OCI-LY3 (cell line): ENCODE measurements around the gene USP20.

ENCODE experiments used
- H2AFZ ChIP-seq: fragments of 200-600, 300-600 bp; shearing (Covaris generic); 2 replicates; pipeline ENCODE4 v1.6.0; 2014; ENCODE audit warnings: antibody characterized with exemption, low read depth, low read length
- H3K27ac ChIP-seq: fragments of 200-600, 300-600 bp; sonication (generic); 2 replicates; pipeline ENCODE4 v1.5.1; 2014; ENCODE audit warnings: mild to moderate bottlenecking, low read length, moderate library complexity, mixed read lengths
- H3K27me3 ChIP-seq: fragments of 200-600, 300-600 bp; sonication (generic); 2 replicates; pipeline ENCODE4 v1.6.1; 2014; ENCODE audit warnings: low read depth, low read length, mixed read lengths
- H3K36me3 ChIP-seq: fragments of 200-600, 300-600 bp; sonication (generic); replicated peaks from 2 replicates; pipeline ENCODE3; 2014; ENCODE audit warnings: low read depth, low read length, mixed read lengths
- H3K4me1 ChIP-seq: fragments of 300-600, 200-600 bp; sonication (generic); 2 replicates; pipeline ENCODE4 v1.6.1; 2014; ENCODE audit warnings: low read length, mixed read lengths
- H3K4me2 ChIP-seq: fragments of 200-600, 300-600 bp; sonication (generic); 2 replicates; pipeline ENCODE4 v1.6.1; 2014; ENCODE audit warnings: low read length, mixed read lengths
- H3K4me3 ChIP-seq: fragments of 300-600, 200-600 bp; sonication (generic); 2 replicates; pipeline ENCODE4 v1.5.1; 2014; ENCODE audit warnings: antibody characterized with exemption, mild to moderate bottlenecking, low read length, moderate library complexity
- H3K79me2 ChIP-seq: fragments of 300-600, 200-600 bp; shearing (Covaris generic); 2 replicates; pipeline ENCODE4 v1.6.1; 2014; ENCODE audit warnings: mild to moderate bottlenecking, low read length, mixed read lengths
- H3K9ac ChIP-seq: fragments of 300-600, 200-600 bp; shearing (Covaris generic); 2 replicates; pipeline ENCODE4 v1.6.0; 2014; ENCODE audit warnings: mild to moderate bottlenecking, low read length, moderate library complexity
- H3K9me3 ChIP-seq: fragments of 200-600, 300-600 bp; shearing (Covaris generic); 2 replicates; pipeline ENCODE4 v1.6.1; 2014; ENCODE audit warnings: low read length, mixed read lengths; ENCODE audit not compliant: insufficient read depth
- H4K20me1 ChIP-seq: fragments of 200-600, 300-600 bp; sonication (generic); 2 replicates; pipeline ENCODE4 v1.6.1; 2016; ENCODE audit warnings: low read length, mixed read lengths; ENCODE audit not compliant: insufficient read depth
- CTCF ChIP-seq: fragments of 200-600, 300-600 bp; sonication (generic); IDR thresholded peaks from 2 replicates; pipeline ENCODE4 v1.5.1; 2014; ENCODE audit warnings: antibody characterized with exemption, low read length, low read depth
- EZH2phosphoT487 ChIP-seq: fragments of 200-600 bp; shearing (Covaris generic); IDR thresholded peaks from 2 replicates; pipeline ENCODE4 v1.6.1; 2018; ENCODE audit warnings: antibody characterized with exemption, mixed run types, low read depth

The USP20 gene

GRCh38 chr9:129891569-129891968, 56.3 kb downstream of the USP20 start:
- Histone ChIP-seq H3K79me2 (peaks cover 55% of the 10 kb centered on the region), H3K36me3 (peaks cover 65% of the 10 kb centered on the region), H4K20me1 (peaks cover 50% of the 10 kb centered on the region), H3K27ac (peak overlapping the region; percentile 18), H3K9ac (no peak overlapping the region), H3K27me3 (no peaks in the 10 kb centered on the region), H3K4me2 (no peak overlapping the region), H2AFZ (no peak overlapping the region), H3K4me3 (no peak overlapping the region), H3K9me3 (no peaks in the 10 kb centered on the region), H3K4me1 (peaks cover 72% of the 10 kb centered on the region)
- no peak for TF ChIP-seq EZH2phosphoT487
- TF ChIP-seq CTCF, result no peak

- no peak overlapping the region for H3K9ac ChIP-seq
- TF ChIP-seq EZH2phosphoT487 (no peak), CTCF (no peak)
Measured at GRCh38 chr9:129894120-129894823, 59.0 kb downstream of the USP20 start.

GRCh38 chr9:129895376-129896268, 60.4 kb downstream of the USP20 start:
- H3K27me3 ChIP-seq, result no peaks in the 10 kb centered on the region

More at GRCh38 chr9:129894120-129894823, 59.0 kb downstream of the USP20 start:
- peaks cover 57% of the 10 kb centered on the region for H3K79me2 ChIP-seq
- no peak overlapping the region for H2AFZ ChIP-seq
- no peaks in the 10 kb centered on the region for H3K27me3 ChIP-seq
- peaks cover 76% of the 10 kb centered on the region for H3K36me3 ChIP-seq
- H4K20me1 ChIP-seq, result peaks cover 43% of the 10 kb centered on the region
- no peak overlapping the region for H3K4me2 ChIP-seq
- H3K27ac ChIP-seq, result no peak overlapping the region
- no peak overlapping the region for H3K4me3 ChIP-seq
- H3K4me1 ChIP-seq, result peaks cover 45% of the 10 kb centered on the region
- no peaks in the 10 kb centered on the region for H3K9me3 ChIP-seq

More at GRCh38 chr9:129895376-129896268, 60.4 kb downstream of the USP20 start:
- no peak overlapping the region for H3K9ac ChIP-seq
- peaks cover 50% of the 10 kb centered on the region for H4K20me1 ChIP-seq
- no peaks in the 10 kb centered on the region for H3K9me3 ChIP-seq
- H2AFZ ChIP-seq, result no peak overlapping the region
- peaks cover 65% of the 10 kb centered on the region for H3K79me2 ChIP-seq
- H3K36me3 ChIP-seq, result peaks cover 77% of the 10 kb centered on the region
- no peak overlapping the region for H3K27ac ChIP-seq
- no peak overlapping the region for H3K4me3 ChIP-seq
- H3K4me2 ChIP-seq, result no peak overlapping the region
- peaks cover 41% of the 10 kb centered on the region for H3K4me1 ChIP-seq
- TF ChIP-seq CTCF (no peak), EZH2phosphoT487 (no peak)
